Urothelium cell line (cell line): ENCODE data around the gene SLIT2.

Experiments used
- DNase-seq: peaks from one replicate; pipeline ENCODE4 v3.0.0; 2011; ENCODE audit warnings: low spot score, mixed read lengths
- FAIRE-seq: peaks from 2 replicates; lab custom pipeline; 2011; peaks lifted over from hg19 to GRCh38; lab: Jason Lieb, UNC

SLIT2 gene

DNA sequence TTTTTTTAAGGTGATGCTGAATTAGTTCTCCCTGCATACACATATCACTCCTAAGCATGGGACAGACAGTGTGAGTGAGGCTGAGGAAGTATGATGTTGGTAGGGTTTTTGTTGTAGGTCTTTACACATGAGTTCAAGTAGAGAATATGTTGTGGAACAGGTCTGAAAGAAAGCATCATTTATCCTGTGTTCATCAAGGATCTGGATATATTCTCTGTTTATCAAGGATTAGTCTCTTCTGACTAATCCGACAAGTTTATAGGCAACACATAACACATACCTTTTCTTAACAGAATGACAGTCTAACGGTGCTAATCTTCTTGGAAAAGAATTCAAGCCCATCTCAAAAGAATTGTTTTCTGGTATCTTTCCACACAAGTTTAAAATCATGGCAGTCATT lies 10.5 kb downstream of the SLIT2 start:
- FAIRE-seq (no peak), DNase-seq (no peak)

DNA sequence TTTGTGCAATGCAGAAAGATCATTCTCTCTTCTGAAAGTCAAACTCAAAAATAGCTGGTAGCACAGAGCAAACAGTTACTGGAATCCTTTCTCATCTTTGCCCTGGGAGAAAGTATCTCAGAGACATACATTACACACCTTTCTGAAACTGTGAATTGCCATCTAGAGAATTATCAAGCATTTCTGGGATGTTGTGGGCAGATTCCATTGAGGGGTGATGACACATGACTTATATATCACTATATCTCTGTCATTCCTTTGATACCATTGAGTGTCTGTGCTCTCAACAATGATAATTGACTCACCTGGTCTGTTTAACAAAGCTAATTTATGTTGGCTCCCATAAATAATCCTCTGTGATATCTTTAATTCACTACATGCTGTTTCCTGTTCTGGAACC lies 13.0 kb downstream of the SLIT2 start:
- FAIRE-seq (no peak), DNase-seq (no peak)

DNA sequence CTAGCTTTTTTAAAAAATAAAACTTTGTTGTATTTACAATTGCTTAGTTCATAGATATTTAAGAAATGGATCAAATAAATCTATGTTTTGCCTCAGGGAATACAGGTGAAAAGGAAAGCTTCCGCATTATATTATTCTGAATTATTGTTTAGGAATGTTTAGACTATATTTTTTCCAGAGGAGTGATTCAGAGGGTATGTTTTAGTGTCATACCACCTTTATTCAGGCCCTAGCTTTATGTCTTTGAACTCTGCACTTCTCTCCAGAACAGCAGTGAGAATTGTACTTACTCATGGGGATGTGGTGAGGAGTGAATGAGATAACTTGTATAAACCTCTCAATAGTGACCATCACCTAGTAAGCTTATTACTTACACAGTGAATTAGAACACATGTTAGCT lies 14.0 kb downstream of the SLIT2 start:
- FAIRE-seq = no peak
- DNase-seq = no peak

DNA sequence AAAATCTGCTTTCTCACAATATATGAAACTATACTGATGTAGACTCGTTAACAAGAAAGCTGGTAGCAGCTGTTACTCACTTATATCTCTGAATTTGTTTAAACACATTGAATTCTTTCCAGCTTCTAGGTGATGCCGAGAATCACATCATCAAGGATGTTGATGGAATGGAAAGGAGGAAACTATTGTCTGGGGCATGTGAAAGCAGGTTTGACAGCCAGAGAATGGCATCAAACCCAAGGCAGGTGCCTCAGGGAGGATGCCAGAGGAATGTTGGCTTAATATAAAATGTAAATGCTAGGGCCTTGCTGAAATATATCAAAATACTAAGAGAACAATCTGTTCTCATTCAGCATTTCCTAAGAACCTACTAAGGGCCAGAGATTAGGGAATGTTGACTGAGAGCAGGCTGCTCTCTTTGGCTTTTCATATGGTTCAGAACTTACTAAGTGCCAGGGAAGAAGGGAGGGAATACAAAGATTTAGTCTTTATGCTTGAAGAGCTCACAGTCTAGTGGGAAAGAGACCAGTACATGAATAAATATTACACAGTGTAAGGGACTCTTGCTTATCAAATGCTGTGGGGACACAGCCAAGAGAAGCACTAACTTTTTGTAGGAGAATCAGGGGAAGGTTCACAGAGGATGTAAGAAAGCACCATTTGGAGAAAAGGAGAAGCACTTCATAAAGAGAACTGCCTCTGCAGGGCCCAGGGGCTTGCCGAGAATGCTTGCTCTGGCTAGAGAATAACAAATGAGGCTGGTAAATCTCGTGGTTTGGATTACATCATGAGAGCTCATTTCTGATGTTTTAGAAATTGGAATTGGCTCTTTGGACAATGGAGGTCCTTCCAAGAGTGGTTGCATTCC lies 14.7 kb downstream of the SLIT2 start:
- no peak for DNase-seq
- FAIRE-seq = no peak

GRCh38 chr4:20268028-20268427 lies 16.3 kb downstream of the SLIT2 start:
- no peak for FAIRE-seq
- DNase-seq = no peak

GRCh38 chr4:20269320-20269719 lies 17.6 kb downstream of the SLIT2 start:
- no peak for FAIRE-seq
- no peak for DNase-seq

- no peak for FAIRE-seq
- DNase-seq = no peak
Measured at GRCh38 chr4:20271950-20272349, 20.2 kb downstream of the SLIT2 start.

DNA sequence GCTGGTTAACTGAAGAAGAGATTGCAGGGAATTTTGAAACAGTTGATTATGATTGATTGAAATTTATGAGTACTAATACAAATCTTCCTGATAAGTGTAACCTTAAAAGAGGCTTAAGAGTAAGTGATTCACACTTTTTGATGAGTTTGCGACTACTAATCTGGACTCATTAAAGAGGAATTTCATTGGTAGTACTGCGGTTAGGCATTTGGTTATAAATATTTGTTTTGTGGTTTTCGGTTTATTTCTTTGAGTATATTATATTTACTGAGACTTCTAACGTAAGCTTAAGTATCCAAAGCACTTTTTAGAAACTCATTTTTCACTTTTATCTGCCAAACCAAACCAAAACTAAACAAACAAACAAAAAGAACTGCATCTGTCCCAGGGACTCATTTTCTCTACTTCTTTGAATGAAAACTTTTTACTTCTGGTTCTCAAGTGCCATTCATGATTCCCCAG lies 20.7 kb downstream of the SLIT2 start:
- FAIRE-seq = no peak
- DNase-seq = no peak

DNA sequence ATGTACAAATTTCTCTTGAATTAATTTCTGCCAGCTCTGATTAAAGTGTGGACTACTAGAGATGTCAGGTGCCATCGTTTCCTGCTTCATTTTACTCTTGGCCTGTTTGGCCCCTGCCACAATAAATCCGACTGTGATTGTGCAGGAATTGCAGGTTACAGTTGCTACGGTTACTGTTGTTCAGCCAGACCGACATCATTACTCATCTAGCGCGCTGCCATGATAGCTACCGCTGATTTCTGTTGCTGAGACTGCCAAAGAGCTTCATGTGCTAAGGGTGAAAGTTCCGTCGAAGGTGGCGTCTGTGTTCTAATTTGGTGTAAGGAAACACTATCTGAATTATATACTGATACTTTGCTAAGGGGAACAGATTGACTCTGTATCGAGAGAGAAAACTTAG lies 22.1 kb downstream of the SLIT2 start:
- DNase-seq = no peak
- FAIRE-seq = no peak

DNA sequence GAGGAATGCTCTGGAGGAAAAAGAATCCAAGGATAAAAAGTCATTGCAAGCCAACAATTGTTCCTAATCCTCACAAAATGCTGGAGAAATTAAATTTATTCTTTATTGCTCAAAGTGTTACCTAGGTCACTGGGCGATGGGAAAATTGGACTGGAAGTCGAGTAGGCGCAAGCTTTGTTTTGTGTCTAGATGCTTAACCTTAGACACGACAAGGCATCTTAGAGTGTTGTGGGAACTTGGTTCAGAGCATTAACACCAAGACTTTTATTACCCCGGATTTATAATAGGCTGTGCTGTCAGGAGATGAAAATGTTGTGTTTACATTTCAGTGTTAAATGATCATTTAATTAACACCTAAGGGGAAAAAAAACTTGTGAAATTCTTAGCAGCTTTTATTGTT lies 25.1 kb downstream of the SLIT2 start:
- FAIRE-seq (no peak), DNase-seq (no peak)

DNA sequence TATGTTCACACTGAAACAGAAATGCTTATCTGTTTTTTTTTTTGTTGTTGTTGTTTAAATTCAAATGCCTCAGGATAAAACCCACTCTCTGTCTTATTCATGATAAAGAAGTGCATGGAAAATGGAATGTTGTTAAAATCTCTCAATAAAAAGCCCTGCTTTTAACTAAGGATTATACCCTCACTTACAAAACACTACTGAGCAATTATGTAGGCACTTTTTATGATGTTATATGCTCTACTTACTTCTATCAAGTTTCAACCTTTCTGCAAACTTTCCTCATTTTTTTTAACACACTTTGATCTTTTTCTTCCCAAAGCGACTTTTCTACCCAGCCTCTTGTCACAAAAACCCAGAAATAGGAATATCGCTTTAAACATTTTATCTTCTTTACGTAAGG lies 26.5 kb downstream of the SLIT2 start:
- no peak for FAIRE-seq
- no peak for DNase-seq

DNA sequence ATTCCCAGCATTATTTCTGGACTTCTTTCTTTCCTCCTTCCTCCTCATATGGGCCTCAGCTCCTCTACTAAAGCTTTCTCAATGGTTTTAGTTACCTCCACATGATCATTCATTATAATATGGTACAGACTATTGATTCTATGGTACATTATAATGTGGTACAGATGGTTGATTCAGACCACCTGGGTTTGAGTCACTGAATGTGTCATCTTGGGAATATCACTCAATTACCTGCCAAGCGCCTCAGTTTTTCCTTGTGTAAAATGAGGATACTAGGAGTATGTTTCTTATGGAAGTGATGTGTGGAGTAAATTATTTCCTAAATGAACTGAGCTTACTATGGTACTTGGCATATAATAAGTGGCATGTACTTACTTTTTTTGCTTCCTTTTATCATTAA lies 27.7 kb downstream of the SLIT2 start:
- no peak for FAIRE-seq
- no peak for DNase-seq

DNA sequence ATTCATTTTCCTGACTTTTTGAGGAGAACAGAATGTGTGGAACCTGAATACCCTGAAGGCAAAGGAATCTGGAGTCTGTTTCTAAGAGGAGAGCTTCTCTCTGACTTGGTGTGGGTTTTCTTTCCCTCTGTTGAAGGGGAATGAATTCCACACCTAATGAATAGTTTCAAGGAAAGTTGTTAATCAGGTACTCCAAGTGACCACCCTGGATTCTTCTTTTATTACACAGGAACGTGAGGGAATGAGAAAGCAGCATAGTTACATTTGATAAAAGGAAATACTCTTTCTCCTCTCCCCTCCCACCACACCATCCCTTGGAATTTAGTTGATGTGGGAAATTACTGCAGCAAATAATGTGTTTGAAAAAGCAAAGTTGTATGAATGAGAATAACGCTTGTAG lies 29.7 kb downstream of the SLIT2 start:
- FAIRE-seq = no peak
- DNase-seq = no peak

- DNase-seq (no peak), FAIRE-seq (no peak)
Measured at GRCh38 chr4:20283039-20283438, 31.3 kb downstream of the SLIT2 start.

DNA sequence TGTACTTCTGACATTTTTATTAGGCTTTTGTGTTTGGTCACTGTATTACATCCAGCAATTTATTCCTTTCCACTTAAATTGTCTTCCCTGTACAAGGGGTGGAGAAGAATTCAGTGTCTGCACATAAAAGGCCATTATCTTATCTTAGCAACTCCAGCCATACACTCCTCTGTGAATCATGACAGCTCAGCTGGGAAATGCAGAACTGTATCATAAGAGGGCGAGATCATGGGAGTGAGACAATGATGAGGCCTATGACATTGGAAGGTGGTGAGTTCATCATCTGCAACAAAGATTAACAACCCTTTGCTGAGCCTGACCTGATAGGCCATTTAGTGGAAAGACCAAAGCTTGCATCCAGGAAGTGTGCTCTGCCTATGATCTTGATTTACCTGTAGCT lies 33.3 kb downstream of the SLIT2 start:
- no peak for FAIRE-seq
- DNase-seq = no peak

- no peak for DNase-seq
Measured at GRCh38 chr4:20287246-20287645, 35.5 kb downstream of the SLIT2 start.

GRCh38 chr4:20288047-20288650 lies 36.4 kb downstream of the SLIT2 start:
- DNase-seq (peak; percentile 9), FAIRE-seq (no peak)

More at GRCh38 chr4:20287246-20287645, 35.5 kb downstream of the SLIT2 start:
- no peak for FAIRE-seq

DNA sequence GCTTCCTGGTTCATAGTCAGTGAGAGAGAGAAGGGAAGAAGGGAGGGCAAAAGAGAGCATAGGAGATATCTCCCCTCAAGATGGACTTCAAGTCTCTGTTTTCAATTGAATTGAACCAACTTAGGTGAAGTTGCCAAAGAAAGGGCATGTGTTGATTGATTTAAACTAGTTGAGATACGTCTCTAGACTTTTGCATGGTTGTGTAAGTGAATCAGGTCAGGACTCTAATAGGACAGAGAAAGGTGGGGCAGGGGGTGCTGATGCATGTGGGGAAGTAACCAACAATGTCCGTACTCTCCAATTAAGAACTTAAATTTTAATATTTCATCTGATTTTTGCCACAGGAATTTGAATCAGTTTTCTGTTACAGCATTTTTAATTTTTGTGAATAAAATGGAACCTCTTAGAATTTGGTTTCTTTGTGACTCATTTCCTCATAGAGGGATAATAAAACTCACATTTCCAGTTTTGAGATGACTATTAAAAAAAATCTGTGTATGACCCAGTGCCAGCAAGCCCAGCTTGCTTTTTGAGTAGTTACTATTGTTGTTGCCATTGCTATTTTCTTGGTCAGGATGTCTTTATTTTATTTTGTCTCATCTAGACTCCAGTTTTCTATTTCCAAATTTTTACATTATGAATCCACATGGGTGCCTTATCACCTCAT lies 37.3 kb downstream of the SLIT2 start:
- no peak for FAIRE-seq
- DNase-seq = no peak

GRCh38 chr4:20289782-20290181 lies 38.1 kb downstream of the SLIT2 start:
- FAIRE-seq = no peak
- DNase-seq = no peak

- FAIRE-seq = no peak
- DNase-seq = no peak
Measured at GRCh38 chr4:20292739-20293138, 41.0 kb downstream of the SLIT2 start.

DNA sequence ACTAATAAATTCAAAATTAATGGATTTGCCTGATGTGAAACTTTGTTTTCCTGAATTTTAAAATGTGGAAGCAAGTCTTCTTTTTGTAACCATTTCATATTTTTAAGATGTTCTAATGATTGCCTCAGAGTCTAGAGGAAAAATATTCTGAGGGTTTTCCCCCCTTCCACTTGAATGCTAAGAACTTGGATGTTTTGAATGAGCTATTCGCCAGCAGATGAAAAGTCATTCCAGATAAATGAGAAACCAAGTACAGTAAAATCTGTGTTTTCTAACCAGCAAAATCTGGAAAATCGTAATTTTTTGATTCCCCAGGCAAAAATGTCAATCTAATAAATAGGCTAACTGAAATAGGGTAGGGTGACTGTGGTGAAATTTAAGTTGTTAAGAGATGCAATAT lies 45.6 kb downstream of the SLIT2 start:
- no peak for DNase-seq
- no peak for FAIRE-seq

DNA sequence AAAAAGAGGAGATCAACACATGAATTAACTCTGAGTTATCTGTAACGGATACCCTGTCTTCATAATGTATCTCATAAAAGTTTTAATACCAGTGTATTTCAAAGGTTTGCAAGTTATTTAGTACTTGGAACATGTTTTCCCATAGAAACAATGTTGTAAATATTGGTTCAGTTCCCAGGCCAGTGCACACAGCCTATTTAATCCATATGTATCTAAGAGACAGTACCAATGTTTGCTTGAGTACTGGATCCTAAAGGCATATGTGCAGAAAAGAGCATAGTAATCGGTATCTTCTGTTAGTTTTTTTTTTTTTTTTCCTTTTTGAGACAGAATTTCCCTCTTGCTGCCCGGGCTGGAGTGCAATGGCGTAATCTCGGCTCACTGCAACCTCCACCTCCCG lies 46.1 kb downstream of the SLIT2 start:
- DNase-seq = no peak
- no peak for FAIRE-seq
